OCI-M2 (cell line): ENCODE measurements around the gene TOMM40.
"Not testable (repeated sequence)": the region's sequence is repeated elsewhere in the genome, so short reads cannot be mapped to it uniquely, and the experiment has no call there.

Experiments used
- DNase-seq: peaks from one replicate; lab custom pipeline; 2025; ENCODE audit not compliant: unreplicated experiment; lab: John Stamatoyannopoulos, UW

Gene TOMM40

DNA sequence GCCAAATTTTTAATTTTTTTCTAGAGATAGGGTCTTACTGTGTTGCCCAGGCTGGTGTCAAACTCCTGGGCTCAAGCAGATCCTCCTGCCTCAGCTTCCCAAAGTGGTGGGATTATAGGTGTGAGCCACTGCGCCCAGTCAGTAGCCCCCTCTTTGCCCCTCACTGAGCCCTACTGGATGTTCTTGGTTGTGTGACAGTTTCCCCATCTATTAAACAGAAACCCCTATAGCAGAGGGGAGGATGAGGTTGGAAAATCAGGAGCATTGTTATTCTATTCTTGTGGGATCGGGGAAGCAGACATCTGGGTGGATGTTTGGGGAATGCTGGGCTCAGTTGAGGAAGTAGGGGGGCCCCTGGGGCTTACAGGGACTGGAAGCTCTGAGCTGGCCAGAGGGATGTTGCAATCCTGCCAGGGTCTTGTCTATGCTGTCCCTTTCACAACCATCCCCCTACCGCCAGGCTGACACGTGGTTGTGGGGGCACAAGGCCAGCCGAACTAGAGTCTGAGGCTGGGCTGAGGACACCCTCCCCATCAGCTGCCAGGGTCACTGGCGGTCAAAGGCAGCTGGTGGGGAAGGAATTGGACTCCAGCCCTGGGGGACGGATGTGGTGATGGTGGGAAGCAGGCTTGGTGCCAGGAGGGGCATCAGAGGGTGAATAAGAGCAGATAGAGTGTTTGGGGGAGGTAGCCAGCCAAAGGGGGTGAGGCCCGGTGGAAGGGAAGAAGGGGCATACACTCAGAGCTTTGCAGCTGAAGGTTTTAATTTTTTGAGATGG, 34.2 kb downstream of the TOMM40 start:
- no peak for DNase-seq

DNA sequence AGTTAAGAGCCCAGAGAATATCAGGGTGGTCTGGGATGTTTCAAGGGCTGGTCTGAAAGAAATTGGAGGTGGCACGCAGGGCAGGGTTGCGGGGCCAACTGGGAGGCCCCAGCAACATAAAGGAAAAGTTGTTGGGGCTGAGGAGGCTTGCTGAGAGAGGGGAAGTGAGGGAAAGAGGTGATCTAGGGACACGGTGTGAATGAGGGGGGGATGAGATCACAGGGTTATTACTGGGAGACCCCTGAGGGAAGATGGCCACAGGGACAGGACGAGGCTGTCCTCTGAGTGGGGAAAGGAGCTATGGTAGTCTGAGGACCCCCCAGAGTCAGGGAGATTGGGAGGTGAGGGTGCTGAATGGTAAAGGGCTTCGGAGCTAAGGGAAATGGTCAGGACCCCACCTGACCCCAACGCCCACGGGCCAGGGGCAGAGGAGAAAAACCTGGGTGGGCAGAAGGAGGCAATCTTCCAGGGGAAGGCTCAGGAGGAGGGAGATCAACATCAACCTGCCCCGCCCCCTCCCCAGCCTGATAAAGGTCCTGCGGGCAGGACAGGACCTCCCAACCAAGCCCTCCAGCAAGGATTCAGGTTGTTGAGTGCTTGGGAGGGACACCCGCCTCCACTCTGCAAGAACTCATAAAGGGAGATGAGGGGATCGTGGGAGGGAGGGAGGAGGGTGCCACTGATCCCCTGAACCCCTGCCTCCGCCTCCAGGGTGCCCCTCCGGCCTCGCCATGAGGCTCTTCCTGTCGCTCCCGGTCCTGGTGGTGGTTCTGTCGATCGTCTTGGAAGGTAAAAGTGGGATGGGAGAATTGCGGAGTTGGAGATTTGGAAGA, 35.4 kb downstream of the TOMM40 start:
- not testable (repeated sequence) for DNase-seq

DNA sequence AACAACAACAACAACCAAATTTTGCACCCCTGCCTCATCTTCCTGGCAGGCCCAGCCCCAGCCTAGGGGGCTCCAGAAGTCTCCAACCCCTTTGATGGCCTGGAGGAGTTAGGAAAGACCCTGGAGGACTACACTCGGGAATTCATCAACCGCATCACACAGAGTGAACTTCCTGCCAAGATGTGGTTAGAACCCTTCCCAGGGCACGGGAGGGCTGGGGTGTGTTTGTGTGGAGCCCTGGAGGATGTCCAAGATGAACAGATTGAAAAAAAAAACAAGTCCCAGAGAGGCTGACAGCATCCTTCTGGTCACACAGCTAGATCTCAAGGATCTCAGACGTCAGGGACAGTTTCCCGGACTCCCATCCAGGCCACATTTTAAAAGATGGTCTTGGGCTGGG, 36.7 kb downstream of the TOMM40 start:
- no peak for DNase-seq

DNA sequence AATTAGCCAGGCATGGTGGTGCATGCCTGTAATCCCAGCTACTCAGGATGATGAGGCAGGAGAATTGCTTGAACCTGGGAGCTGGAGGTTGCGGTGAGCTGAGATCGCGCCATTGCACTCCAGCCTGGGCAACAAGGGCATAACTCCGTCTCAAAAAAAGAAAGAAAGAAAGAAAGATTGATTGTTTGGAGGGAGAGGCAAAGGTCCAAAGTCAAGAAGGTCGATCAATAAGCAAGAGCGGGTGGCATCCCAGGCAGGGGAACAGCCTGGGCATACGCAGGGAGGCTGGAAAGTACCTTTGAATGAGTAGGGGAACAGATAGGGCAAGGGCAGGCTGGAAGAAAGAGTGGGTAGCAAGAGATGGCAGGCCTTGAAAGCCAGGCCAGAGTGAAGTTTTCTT, 39.0 kb downstream of the TOMM40 start:
- no peak for DNase-seq

DNA sequence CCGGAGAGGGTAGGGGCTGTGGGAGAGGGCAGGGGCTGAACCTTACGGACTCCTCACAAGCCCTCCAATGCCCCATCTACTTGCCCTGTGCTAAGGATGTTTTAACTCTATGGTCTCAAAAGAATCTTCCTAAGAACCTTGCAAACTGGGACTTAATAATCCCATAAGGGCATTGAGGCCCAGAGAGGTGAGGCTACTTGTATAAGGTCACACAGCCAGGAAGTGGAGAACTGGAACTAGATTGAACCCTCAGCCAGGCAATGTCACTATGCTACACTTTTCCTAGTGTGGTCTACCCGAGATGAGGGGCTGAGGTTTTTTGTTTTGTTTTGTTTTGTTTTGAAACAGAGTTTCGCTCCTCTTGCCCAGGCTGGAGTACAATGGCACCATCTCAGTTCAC, 40.5 kb downstream of the TOMM40 start:
- DNase-seq = no peak

DNA sequence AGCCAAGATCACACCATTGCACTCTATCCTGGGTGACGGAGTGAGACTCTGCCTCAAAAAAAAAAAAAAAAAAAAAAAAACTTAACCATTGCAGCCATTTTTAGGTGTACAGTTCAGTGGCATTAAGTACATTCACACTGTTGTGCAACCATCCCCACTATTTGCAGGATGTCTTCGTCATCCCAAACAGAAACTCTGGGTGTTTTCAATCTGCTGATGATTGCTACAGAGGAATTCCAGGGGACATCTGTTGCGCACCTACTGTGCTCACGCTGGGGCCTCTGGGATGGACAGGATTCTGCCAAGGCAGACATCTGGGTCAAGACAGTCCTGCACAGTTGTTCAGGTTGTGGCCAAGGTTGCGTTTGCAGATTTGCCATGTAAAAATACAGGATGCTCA, 48.6 kb downstream of the TOMM40 start:
- DNase-seq = no peak

DNA sequence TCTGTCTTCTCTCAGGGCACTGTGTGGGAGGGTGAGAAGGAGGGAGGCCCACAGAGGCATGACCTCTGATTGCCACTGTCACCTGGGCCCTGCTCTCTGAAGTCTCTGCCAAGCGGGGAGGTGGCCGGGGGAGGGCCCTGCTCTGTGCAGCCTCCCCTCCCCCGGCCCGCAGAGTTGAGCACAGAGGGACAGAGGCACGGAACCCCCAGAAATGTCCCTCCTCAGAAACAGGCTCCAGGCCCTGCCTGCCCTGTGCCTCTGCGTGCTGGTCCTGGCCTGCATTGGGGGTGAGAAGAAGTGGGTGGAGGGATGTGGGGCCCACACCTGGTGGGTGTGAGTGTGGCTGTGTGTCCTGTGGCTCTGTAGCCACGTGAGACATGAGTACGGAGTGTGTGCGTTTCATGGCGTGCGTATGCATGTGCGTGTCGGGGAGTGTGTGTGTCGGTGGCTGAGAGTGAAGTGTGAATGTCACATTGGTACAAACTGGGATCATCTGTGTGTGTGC, 51.1 kb downstream of the TOMM40 start, which contains the start of gene APOC4:
TSS of gene APOC4 (plus strand) at position 171 of the 505 bp plus-strand sequence. CDS start at position 212, 41 bp downstream.
- no peak for DNase-seq

DNA sequence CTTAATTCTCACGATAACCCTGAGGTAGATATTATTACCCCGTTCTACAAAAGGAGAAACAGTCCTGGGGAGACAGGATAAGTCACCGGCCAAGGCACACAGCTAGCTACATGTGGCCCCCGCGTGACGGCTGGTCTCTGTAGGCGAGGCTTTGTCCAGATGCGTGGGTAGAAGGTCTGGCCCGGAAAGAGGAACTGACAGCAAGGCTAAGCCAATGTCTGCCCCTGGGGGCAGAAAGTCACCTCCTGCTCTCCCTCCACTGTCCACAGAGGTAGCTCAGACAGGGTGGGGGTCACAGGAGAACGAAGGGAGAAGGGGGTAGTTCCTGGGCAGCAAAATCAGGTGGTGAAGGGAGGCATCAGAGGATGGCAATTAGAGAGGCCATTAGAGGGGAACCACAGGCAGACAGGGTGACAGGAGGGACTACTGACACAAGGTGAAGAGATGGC, 52.8 kb downstream of the TOMM40 start:
- DNase-seq = peak; percentile 53

DNA sequence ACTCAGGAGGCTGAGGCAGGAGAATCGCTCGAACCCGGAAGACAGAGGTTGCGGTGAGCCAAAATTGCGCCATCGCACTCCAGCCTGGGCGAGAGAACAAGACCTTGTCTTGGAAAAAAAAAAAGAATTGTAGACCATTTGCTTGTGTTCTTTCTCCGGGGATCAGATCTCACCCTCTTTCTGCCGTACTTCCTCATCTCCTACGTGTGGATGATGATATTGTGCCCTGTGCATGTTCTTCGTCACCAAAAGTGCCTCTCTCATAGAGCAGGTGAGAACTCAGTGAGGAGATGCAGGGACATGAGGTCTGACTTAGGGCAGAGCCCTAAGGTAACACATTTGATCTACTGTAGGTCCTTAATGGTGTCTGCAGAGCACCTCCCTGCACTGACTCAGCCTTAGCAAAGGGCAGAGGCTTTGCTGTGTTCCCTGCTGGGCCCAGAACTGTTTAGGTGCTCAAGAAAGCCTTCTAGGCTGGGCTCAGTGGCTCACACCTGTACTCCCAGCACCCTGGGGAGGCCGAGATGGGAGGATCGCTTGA, 56.1 kb downstream of the TOMM40 start:
- no peak for DNase-seq

DNA sequence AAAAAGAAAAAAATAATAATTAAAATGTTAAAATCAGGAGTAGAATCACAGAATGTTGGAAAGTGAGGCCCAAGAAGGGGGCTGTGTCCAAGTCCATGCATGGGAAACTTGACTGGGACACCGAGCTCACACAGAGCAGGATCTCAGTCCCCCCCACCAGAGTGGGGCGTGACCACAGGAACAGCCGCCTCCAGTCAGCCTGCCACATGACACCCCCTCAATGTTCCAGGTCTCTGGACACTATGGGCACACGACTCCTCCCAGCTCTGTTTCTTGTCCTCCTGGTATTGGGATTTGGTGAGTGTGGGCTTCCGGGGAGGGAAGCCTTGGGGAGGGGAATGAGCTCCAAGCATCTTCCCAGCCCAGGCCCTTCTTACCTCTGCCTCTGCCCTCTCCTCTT, 57.2 kb downstream of the TOMM40 start:
- no peak for DNase-seq

DNA sequence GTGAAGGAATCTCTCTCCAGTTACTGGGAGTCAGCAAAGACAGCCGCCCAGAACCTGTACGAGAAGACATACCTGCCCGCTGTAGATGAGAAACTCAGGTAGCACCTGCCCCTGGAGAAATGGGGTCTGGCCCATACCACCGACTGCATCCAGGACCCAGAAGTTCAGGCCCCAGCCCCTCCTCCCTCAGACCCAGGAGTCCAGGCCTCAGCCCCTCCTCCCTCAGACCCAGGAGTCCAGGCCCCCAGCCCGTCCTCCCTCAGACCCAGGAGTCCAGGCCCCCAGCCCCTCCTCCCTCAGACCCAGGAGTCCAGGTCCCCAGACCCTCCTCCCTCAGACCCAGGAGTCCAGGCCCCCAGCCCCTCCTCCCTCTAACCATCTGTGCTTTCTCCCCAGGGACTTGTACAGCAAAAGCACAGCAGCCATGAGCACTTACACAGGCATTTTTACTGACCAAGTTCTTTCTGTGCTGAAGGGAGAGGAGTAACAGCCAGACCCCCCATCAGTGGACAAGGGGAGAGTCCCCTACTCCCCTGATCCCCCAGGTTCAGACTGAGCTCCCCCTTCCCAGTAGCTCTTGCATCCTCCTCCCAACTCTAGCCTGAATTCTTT, 57.8 kb downstream of the TOMM40 start:
- no peak for DNase-seq

DNA sequence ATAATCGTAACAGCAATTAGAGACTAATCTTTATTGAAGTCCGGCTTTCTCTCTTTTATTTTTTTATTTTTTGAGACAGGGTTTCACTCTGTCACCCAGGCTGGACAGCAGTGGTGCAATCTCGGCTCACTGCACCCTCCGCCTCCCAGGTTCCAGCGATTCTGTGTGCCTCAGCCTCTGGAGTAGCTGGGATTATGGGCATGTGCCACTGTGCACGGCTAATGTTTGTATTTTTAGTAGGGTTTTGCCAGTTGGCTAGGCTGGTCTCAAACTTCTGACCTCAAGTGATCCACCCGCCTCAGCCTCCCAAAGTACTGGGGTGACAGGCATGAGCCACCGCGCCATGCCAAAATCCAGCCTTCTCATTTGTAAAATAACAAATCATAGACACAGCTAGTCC, 58.5 kb downstream of the TOMM40 start:
- no peak for DNase-seq

DNA sequence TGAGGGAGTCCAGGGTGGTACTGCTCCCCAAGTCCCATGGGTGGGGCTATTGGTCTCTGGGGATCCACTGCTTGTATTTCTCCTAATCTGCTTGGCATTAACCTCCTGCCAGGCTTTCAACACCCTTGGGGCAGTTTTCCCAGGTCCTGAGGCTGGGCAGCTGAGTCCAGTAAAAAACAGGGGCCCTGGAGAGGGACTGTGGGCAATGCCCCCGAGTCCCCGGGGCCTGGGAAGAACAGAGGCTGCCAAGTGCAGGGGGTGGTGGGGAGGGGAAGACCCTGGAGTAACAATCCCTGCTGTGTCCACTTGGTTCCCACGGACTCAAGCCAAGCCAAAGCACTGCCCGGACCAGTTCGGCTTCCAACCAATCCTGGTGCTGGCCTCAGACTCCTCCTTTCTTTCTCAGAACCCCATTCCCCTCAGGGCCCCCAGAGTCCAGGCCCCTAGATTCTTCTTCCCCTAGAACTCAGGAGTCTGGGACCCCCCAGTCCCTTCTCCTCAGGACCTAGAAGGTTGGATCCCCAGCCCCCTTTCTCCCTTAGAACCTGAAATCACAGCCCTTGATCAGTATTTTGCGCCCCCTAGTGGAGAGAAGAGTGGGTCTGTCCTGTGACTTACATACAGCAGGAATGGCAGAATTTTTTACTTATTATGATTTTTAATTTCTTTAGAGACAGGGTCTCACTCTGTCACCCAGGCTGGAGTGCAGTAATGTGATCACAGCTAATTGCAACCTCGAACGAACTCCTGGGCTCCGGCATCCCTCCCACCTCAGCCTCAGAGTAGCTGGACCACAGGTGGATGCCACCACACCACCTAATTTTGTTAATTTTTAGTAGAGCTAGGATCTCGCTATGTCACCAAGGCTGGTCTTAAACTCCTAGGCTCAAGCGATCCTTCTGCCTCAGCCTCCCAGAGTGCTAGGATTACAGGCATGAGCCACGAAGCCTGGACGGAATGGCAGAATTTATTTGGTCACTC, 60.4 kb downstream of the TOMM40 start:
- DNase-seq = peak; percentile 39
